T follicular helper cell (primary cell): ENCODE results near the gene TCERG1.

Experiments
- DNase-seq: peaks from one replicate; pipeline ENCODE4 v3.0.0-alpha.2; 2020; ENCODE audit warnings: low read depth
- total RNA-seq, 2 experiments: gene quantifications; one replicate each; lab custom pipeline; 2026; lab: John Stamatoyannopoulos, UW

Gene TCERG1
- 111 to 199 reads per million in 2 experiments for total RNA-seq

- DNase-seq: peak; percentile 96
Measured at GRCh38 chr5:146446861-146447733, at the start of gene TCERG1. Gene TCERG1, plus strand, starts transcription at chr5:146447333. Its CDS starts 17 bp downstream, at chr5:146447350.

GRCh38 chr5:146398826-146399225 is 48.3 kb upstream of the TCERG1 start:
- no peak for DNase-seq

GRCh38 chr5:146399481-146399880 is 47.7 kb upstream of the TCERG1 start:
- DNase-seq: no peak

GRCh38 chr5:146400201-146400600 is 46.9 kb upstream of the TCERG1 start:
- DNase-seq: no peak

- DNase-seq: no peak
Measured at GRCh38 chr5:146401021-146401420, 46.1 kb upstream of the TCERG1 start.

GRCh38 chr5:146402949-146403348 is 44.2 kb upstream of the TCERG1 start:
- DNase-seq: no peak

- DNase-seq: no peak
Measured at GRCh38 chr5:146409054-146409671, 38.0 kb upstream of the TCERG1 start.

GRCh38 chr5:146410272-146410671 is 36.9 kb upstream of the TCERG1 start:
- DNase-seq: no peak

GRCh38 chr5:146419696-146420095 is 27.4 kb upstream of the TCERG1 start:
- no peak for DNase-seq

- no peak for DNase-seq
Measured at GRCh38 chr5:146425023-146425422, 22.1 kb upstream of the TCERG1 start.

GRCh38 chr5:146426305-146426704 is 20.8 kb upstream of the TCERG1 start:
- no peak for DNase-seq

GRCh38 chr5:146426853-146427618 is 20.1 kb upstream of the TCERG1 start:
- DNase-seq: no peak

GRCh38 chr5:146427619-146427997 is 19.5 kb upstream of the TCERG1 start:
- no peak for DNase-seq

- no peak for DNase-seq
Measured at GRCh38 chr5:146428658-146429057, 18.5 kb upstream of the TCERG1 start.

GRCh38 chr5:146440353-146440752 is 6.8 kb upstream of the TCERG1 start:
- DNase-seq: no peak

GRCh38 chr5:146440870-146441495 is 6.2 kb upstream of the TCERG1 start:
- DNase-seq: no peak

GRCh38 chr5:146441896-146442295 is 5.2 kb upstream of the TCERG1 start:
- DNase-seq: no peak

- DNase-seq: no peak
Measured at GRCh38 chr5:146447734-146448380, 724 bp downstream of the TCERG1 start.

GRCh38 chr5:146448783-146449519 is 1.8 kb downstream of the TCERG1 start:
- no peak for DNase-seq

GRCh38 chr5:146450002-146450401 is 2.9 kb downstream of the TCERG1 start:
- DNase-seq: no peak

- no peak for DNase-seq
Measured at GRCh38 chr5:146451411-146451810, 4.3 kb downstream of the TCERG1 start.
